BJ (cell line): ENCODE measurements around the gene KRTAP20-1. TPM values are rescaled to one million over a fixed set of nuclear protein-coding genes. Genes with fewer than 3 reads are reported as not detected.

Experiments
- CTCF ChIA-PET: fragments of 350-600 bp; formaldehyde crosslinking; extraction: SDS; loops from one replicate; lab custom pipeline; 2021; ENCODE audit warnings: antibody characterized with exemption, inconsistent platforms; lab: Yijun Ruan, JAX
- POLR2A ChIA-PET: fragments of 300-600 bp; sonication (Branson Sonifier 250); formaldehyde crosslinking; extraction: SDS; loops from one replicate; lab custom pipeline; 2021; ENCODE audit warnings: antibody characterized with exemption; lab: Charles Lee
- DNase-seq: peaks from one replicate; pipeline ENCODE4 v3.0.0-alpha.2; 2011; ENCODE audit warnings: low read depth
- H3K27me3 ChIP-seq: 2 replicates; pipeline ENCODE4 v1.6.0; 2011; ENCODE audit warnings: low read length; ENCODE audit not compliant: control insufficient read depth, insufficient read depth
- H3K36me3 ChIP-seq: 2 replicates; pipeline ENCODE4 v1.5.1; 2011; ENCODE audit warnings: low read length; ENCODE audit not compliant: control insufficient read depth, insufficient read depth
- H3K4me3 ChIP-seq: 2 replicates; pipeline ENCODE4 v1.5.1; 2011; ENCODE audit warnings: low read depth, mild to moderate bottlenecking, control low read depth, low read length
- CTCF ChIP-seq: IDR thresholded peaks from 2 replicates; pipeline ENCODE4 v1.5.1; 2011; ENCODE audit warnings: low read depth, mild to moderate bottlenecking, control low read depth, inconsistent platforms, low read length, moderate library complexity; ENCODE audit not compliant: insufficient read depth
- polyA plus RNA-seq: library from polyadenylated mRNA; depleted of rRNA; stranded (reverse); fragments of >200 nt; gene quantifications from 2 replicates; pipeline ENCODE4 v1.2.3, GENCODE V29; 2011

Gene KRTAP20-1
- polyA plus RNA-seq, 1 experiment = not detected

- TF ChIP-seq CTCF = no peak
- no peak for DNase-seq
- no peaks in the 10 kb centered on the region for H3K27me3 ChIP-seq
- CTCF ChIA-PET = no interaction called here
- H3K36me3 ChIP-seq = no peaks in the 10 kb centered on the region
- no peak overlapping the region for H3K4me3 ChIP-seq
- POLR2A ChIA-PET = no interaction called here
Observed at GRCh38 chr21:30582870-30583269, 33.4 kb upstream of the KRTAP20-1 start.

- Histone ChIP-seq H3K36me3 (no peaks in the 10 kb centered on the region), H3K27me3 (no peaks in the 10 kb centered on the region), H3K4me3 (no peak within 1 kb of the TSS)
- CTCF ChIA-PET = no interaction called here
- no peak for TF ChIP-seq CTCF
- DNase-seq = no peak
- POLR2A ChIA-PET = no interaction called here
Observed at GRCh38 chr21:30590297-30590696, 25.9 kb upstream of the KRTAP20-1 start, which contains the start of gene KRTAP22-2. Gene KRTAP22-2, minus strand, starts transcription at chr21:30590397.

- POLR2A ChIA-PET = no interaction called here
- DNase-seq = no peak
- H3K36me3 ChIP-seq = no peaks in the 10 kb centered on the region
- no peaks in the 10 kb centered on the region for H3K27me3 ChIP-seq
- no peak within 1 kb of the TSS for H3K4me3 ChIP-seq
- TF ChIP-seq CTCF = no peak
- CTCF ChIA-PET = no interaction called here
Observed at GRCh38 chr21:30592140-30592539, 24.1 kb upstream of the KRTAP20-1 start, which contains the start of gene KRTAP6-3. Gene KRTAP6-3, plus strand, starts transcription at chr21:30592440. Its CDS starts 6 bp downstream, at chr21:30592446.

GRCh38 chr21:30598802-30599201, 17.4 kb upstream of the KRTAP20-1 start, which contains the start of gene KRTAP6-2:
Gene KRTAP6-2, minus strand, starts transcription at chr21:30598902. Its CDS starts 28 bp downstream, at chr21:30598874.
- CTCF ChIA-PET = no interaction called here
- POLR2A ChIA-PET = no interaction called here
- no peak for TF ChIP-seq CTCF
- Histone ChIP-seq H3K4me3 (no peak within 1 kb of the TSS), H3K36me3 (no peaks in the 10 kb centered on the region), H3K27me3 (no peaks in the 10 kb centered on the region)
- DNase-seq = no peak

GRCh38 chr21:30600787-30601186, 15.4 kb upstream of the KRTAP20-1 start, which contains the start of gene KRTAP22-1:
Gene KRTAP22-1, plus strand, starts transcription at chr21:30601087.
- no peak for DNase-seq
- ChIA-PET POLR2A (no interaction called here), CTCF (no interaction called here)
- Histone ChIP-seq H3K27me3 (no peaks in the 10 kb centered on the region), H3K36me3 (no peaks in the 10 kb centered on the region), H3K4me3 (no peak within 1 kb of the TSS)
- TF ChIP-seq CTCF = no peak
